Activated T-cell treated with anti-CD3 and anti-CD28 coated beads for 1 hour (primary cell): Measurements from ENCODE around the gene SORCS3.

Experiments used
- DNase-seq: peaks from one replicate; pipeline ENCODE4 v3.0.0-alpha.2; 2020; ENCODE audit warnings: low read depth

The SORCS3 gene

GRCh38 chr10:105017691-105018090 is 376.6 kb downstream of the SORCS3 start:
- DNase-seq = no peak

DNA sequence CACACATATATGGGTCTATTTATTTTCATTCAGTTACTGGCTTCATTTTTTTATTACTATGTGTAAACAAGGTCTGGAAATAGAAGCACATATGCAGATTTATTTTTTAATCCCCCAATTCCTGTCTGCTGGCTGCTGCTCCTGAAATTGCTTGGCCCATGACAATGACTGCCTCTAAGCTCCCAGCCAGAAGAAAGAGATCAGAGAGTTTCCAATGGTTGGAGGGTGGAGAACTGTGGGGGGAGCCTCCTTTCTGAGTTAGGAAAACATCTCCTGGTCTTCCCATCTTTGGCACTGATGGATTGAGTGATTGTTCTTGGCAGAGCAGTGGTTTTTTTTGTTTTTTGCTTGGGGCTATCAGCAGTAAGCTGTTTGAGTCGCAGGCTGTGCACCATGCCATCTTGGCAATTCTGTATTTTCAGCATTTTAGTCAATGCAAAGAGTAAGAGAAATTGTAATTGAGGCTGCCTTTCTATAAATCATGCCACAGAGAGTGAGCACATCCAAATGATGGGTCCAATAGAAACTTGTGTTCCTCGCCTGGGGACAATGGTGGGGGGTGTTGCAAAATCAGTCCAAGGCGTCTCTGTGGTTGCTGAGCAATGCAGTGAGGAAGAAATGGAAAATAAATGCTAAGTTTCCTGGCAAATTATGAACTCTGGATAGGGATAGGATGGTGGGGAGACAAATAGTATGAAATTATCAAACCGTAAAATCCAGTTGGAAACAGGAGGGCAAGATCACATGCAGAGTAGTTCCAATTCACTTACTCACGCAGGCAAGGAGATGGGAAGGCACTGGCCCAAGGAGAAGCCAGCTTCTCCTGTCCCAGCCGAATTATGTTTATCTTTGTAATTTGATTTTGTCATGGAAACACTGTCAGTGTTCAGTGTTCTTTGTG is 382.4 kb downstream of the SORCS3 start:
- no peak for DNase-seq

DNA sequence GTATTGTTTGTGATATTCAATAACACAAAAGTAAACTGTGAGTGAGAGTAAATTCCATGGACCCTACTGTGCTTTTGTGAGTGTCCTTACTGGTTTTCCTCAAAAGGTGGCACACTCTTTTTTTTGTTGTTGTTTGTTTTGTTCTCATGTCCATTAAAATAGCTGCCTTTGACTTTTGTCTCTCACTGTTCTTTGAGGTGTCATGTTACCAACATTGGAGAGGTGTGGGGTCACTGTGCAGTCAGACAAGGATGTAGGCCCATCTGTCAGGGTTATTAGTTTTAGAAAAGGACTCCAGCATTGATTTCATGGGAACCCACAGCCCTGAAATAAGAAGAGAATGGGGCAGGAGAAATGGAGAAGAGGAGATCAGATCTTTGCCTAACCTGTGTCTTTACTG is 383.1 kb downstream of the SORCS3 start:
- DNase-seq = no peak

DNA sequence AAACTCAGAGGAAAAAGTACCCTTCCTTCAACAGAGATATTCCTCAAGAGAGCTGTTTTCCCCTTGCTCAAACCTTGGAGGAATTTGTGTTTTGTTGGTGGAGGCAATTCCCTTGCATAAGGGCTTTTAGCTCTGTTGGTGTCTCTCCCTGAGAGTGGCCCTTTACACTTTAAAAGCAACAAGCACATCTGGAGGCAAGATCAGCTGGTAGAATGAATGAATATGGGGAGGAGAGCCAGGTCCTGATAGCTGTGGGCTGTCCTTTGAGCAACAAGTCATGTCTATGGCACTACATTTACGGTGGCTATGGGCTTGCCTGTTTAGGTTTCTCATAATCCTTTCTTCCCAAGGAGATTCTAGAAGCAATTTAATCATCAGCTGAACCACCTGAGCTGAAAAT is 384.0 kb downstream of the SORCS3 start:
- DNase-seq = no peak

GRCh38 chr10:105026566-105026965 is 385.5 kb downstream of the SORCS3 start:
- DNase-seq = no peak

DNA sequence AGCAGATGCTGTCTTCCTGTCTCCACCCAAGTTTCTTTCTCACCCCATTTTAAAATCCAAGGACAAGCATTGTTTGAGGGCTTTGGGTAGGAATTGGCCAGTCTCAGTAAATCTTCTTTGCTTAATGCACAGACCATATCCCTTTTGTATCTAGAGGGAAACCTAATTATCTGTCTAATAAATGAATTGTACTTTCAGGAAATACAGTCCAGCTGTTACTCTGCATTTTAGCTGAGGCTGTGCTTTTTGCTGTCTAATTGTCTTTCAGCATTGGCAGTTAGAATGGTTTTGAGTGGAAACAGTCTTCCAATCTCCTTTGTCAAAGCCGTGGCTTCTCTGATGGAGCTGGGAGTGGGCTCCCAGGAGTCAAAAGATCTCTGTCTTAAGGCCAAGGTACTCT is 388.2 kb downstream of the SORCS3 start:
- DNase-seq = no peak

DNA sequence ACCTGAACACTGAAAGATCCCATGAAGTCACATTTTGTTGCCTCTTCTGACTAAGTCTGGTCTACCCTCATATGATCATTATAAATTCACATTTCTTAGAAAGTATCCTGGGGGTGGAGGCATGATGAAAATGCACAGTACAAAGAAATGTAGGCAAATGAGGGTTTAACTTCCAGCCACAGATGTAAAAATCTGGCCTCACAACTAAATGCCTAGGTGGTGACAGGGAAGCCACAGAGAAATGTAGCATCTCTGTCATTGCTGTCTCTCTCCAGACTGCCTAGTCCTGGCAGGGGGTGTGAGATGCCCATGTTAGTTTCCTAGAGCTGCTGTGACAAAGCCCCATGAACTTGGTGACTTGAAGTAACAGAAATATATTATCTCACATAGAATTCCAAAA is 395.9 kb downstream of the SORCS3 start:
- no peak for DNase-seq

DNA sequence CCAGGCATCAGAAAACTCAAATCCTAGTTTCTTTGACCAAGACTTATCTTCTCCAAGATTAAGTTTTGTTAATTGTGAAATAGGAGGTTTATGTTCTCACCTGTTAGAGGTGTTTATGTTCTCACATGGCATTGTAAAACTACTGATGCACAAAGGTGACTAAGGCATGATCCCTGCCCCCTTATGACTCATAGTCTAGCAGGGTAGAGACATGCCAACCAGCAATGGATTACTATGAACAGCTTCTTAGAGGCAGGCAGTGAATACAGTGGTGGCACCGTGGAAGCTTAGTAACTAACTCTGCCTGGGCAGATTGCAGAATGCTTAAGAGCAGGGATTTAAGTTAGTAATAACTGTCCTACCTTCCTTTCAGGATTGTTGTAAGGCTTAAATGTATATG is 400.9 kb downstream of the SORCS3 start:
- no peak for DNase-seq

DNA sequence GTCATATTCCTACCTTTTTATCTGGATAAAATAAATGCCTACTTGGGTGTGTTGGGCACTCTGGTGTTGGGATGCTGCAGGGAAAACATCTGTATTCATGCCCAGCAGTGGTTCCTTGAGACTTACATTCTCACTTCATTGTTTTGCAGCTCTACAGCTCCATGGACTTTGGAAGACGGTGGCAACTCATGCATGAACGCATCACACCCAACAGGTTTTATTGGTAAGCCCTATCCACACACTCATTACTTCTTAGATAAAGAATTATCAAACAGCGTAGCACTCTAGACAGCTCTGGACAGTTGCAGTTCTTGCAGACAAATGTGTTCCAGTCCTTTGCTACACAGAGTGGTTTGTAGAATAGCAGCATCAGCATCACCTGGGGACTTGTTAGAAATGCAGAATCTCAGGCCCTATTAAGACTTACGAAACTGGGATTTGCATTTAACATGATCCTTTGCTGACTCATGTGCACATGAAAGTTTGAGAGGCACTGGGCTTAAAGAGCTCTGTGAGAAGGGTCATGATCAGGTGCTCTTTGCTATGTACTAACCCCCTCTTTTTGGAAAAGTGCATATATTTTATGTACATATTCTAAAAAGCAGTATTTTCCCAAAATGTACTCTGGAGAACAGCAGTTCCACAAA is 401.9 kb downstream of the SORCS3 start:
- no peak for DNase-seq

- DNase-seq = no peak
These were observed 403.8 kb downstream of the SORCS3 start for GRCh38 chr10:105044902-105045301.

DNA sequence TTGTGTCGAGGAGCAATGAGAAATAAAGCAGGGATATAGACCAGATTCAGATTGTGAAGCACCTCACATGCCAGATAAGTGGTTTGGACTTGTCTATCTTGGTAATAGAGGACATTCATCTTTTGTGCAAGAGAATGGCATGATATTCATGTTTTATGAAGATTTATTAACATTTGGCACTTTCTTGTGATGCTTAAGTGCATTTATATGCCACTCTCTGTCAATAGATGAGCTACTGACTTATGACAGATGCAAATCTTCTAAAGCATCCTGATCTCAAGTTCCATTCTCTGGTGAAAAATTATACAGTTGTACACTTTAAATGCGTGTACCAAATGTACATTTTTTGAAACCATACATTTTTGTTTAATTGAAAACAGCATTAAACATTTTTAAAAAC is 415.3 kb downstream of the SORCS3 start:
- no peak for DNase-seq

DNA sequence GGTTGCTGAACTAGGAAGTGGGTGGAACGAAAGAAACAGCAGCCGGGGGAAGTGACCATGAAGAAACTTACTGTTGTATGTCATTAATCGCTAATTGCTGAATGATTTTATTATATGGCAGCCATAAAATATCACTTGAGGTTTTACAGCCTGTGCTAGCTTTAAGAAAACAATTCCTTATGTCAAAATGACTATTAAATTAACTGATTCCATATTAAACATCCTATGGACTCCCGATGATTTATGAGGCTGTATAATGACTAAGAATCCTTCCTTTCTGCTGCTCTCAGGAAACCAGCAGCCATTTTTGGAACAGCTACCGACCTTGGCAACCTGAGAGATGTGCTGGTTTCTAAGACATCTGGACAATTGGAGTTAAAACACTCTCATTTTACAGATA is 421.9 kb downstream of the SORCS3 start:
- DNase-seq = no peak

DNA sequence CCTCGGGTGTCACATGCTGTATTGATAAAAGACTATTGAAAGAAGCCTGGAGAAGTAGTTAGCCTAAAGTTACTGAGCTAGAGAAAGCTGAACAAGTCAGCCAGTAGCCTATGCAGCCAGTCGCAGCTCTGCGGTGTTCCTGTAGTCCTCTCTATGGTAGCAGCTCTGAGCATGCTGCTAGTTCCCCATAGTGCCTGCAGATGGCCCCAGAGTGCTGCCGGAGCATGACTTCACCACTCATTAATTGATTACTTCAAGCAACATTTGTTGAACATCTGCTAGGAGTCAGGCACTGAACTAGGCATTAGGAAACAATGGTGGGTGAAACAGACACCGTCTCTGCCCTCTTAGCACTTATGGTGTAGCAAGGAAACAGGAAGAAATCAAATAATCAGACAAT is 422.7 kb downstream of the SORCS3 start:
- DNase-seq = no peak

DNA sequence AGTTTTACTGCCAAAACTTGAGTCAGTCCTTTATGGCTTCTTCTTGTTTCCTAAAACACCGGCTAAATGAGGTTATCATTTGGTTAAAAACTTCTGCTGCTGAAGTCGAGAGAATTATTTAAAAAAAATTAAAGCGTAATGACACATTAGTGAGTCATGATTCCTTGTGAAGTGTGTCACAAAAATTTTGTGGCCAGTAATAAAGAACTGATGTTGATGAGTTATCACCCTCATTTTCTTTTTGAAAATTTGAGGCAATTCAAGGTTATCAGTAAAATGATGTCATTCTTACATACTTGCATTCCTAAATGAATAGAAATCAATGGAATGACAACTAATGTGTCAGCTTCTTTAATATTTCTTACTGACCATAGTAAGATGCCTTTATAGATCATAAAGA is 427.4 kb downstream of the SORCS3 start:
- no peak for DNase-seq

GRCh38 chr10:105070249-105070648 is 429.2 kb downstream of the SORCS3 start:
- no peak for DNase-seq

DNA sequence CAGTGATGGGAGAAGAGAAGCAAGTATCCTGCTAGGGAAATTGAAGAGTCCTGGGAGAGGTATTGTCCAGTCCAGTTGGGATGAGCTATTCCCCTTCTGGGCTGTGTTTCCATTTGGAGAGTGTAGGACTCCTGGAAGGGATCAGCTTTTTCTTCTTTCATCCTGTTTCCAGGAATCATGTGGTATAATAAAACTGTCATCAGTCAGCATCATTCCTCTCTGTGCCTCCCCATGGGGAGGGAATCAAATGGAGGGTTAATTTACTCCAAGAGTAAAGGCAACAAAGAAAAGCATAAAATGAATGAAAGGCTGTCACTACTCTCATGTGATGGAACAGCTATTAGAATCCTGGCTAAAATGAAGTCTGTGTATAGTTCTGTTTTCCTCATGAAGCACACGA is 429.9 kb downstream of the SORCS3 start:
- no peak for DNase-seq

DNA sequence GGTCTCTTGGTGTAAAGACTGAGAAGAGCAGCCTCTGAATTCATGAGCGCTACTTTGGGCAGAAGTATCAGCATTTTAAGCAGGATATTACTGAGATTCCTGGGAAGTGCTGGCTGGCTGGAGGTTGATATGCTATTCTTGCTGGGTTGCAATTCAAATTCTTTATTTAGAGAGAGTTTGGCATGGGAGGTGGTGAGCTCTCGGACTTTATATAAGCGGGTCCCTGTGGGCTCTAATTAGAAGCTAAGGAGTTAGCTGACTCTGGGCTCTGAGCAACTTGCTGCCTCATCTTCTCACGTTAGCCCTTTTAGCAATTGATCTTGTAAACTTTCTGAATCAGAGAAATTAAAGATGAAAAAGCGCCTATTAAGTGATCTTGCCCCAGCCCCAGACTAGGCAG is 430.9 kb downstream of the SORCS3 start:
- DNase-seq = no peak

DNA sequence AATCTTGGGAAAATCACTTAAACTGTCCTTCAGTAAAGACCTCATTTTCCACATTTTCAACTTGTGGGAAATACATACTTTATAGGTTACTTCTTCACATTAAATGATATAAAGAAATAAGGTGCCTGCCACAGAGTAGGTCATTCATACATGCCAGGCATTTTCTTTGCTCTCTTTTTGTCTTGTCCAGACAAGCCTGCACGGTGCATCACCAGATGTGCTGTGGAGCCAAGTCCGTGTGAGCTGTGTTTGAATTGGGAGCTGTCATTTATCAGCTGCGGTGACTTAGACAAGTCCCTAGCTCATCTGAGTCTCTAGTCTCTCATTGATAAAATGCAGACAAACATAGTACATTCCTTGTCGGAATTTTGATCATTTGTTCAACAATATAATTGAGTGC is 432.9 kb downstream of the SORCS3 start:
- no peak for DNase-seq

- no peak for DNase-seq
These were observed 433.9 kb downstream of the SORCS3 start for GRCh38 chr10:105075031-105075430.

GRCh38 chr10:105085980-105086379 is 444.9 kb downstream of the SORCS3 start:
- DNase-seq = no peak

- DNase-seq = no peak
These were observed 453.0 kb downstream of the SORCS3 start for GRCh38 chr10:105094048-105094447.

DNA sequence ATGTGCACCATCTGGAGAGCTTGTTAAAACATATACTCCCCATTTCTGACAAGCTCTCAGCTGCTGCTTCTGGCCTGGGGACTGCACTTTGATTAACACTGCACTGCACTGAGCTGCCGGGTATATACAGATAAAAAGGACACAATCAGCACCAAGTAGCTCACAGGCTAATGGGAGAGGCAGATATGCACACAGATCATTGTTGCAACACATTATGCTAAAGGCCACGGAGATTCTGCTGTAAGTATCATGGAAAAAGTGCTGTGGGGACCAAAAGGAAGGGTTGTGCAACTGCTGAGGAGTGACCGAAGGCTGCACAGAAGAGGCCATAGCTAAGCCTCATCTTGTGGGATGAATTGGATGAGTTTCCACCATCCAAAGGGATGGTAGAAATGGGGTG is 455.2 kb downstream of the SORCS3 start:
- DNase-seq = no peak

DNA sequence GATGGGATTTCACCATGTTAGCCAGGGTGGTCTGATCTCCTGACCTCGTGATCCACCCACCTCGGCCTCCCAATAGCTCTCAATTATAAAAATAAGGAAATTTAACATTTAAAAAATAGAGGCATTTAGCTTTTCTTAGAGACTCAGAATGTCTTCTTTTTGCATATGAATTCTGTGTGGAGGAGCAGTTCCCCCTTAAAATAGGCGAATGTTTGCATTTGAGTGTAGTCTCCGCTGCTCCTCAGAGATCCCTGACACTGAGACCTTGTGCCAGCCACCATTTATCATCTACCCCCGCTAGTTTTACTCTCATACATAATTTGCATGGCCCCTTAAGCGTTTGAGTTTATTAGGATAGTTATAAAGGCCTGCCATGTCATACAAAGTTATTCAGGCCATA is 461.9 kb downstream of the SORCS3 start:
- DNase-seq = no peak

GRCh38 chr10:105104297-105104696 is 463.2 kb downstream of the SORCS3 start:
- DNase-seq = no peak
